BJ (cell line): ENCODE results near the gene LMX1B. TPM values are rescaled to one million over a fixed set of nuclear protein-coding genes. Genes with fewer than 3 reads are reported as not detected.
"Not testable (repeated sequence)": the region's sequence is repeated elsewhere in the genome, so short reads cannot be mapped to it uniquely, and the experiment has no call there.

Experiments used
- CTCF ChIA-PET: fragments of 350-600 bp; formaldehyde crosslinking; extraction: SDS; loops from one replicate; lab custom pipeline; 2021; ENCODE audit warnings: antibody characterized with exemption, inconsistent platforms; lab: Yijun Ruan, JAX
- POLR2A ChIA-PET: fragments of 300-600 bp; sonication (Branson Sonifier 250); formaldehyde crosslinking; extraction: SDS; loops from one replicate; lab custom pipeline; 2021; ENCODE audit warnings: antibody characterized with exemption; lab: Charles Lee
- DNase-seq: peaks from one replicate; pipeline ENCODE4 v3.0.0-alpha.2; 2011; ENCODE audit warnings: low read depth
- H3K27me3 ChIP-seq: 2 replicates; pipeline ENCODE4 v1.6.0; 2011; ENCODE audit warnings: low read length; ENCODE audit not compliant: control insufficient read depth, insufficient read depth
- H3K36me3 ChIP-seq: 2 replicates; pipeline ENCODE4 v1.5.1; 2011; ENCODE audit warnings: low read length; ENCODE audit not compliant: control insufficient read depth, insufficient read depth
- H3K4me3 ChIP-seq: 2 replicates; pipeline ENCODE4 v1.5.1; 2011; ENCODE audit warnings: low read depth, mild to moderate bottlenecking, control low read depth, low read length
- CTCF ChIP-seq: IDR thresholded peaks from 2 replicates; pipeline ENCODE4 v1.5.1; 2011; ENCODE audit warnings: low read depth, mild to moderate bottlenecking, control low read depth, inconsistent platforms, low read length, moderate library complexity; ENCODE audit not compliant: insufficient read depth
- polyA plus RNA-seq: library from polyadenylated mRNA; depleted of rRNA; stranded (reverse); fragments of >200 nt; gene quantifications from 2 replicates; pipeline ENCODE4 v1.2.3, GENCODE V29; 2011

LMX1B gene
- polyA plus RNA-seq, 1 experiment, result not detected

GRCh38 chr9:126722922-126723806 is 109.4 kb downstream of the LMX1B start:
- no peak for TF ChIP-seq CTCF
- POLR2A ChIA-PET, result no interaction called here
- CTCF ChIA-PET, result interaction anchor here (0.5 to 2.4 kb wide), 3 partner anchors 17 to 593 kb away, joined by 3 to 14 read pairs (median 3); no protein-coding TSS in a partner anchor
- DNase-seq, result no peak
- H3K4me3 ChIP-seq, result peak overlapping the region; percentile 53
- H3K27me3 ChIP-seq, result peaks cover 8% of the 10 kb centered on the region
- no peaks in the 10 kb centered on the region for H3K36me3 ChIP-seq

- H3K27me3 ChIP-seq, result peaks cover 8% of the 10 kb centered on the region
- CTCF ChIA-PET, result interaction anchor here (1.0 to 2.4 kb wide), 2 partner anchors 18 to 58 kb away, joined by 3 to 14 read pairs; no protein-coding TSS in a partner anchor
- TF ChIP-seq CTCF, result no peak
- POLR2A ChIA-PET, result no interaction called here
- no peak overlapping the region for H3K4me3 ChIP-seq
- H3K36me3 ChIP-seq, result no peaks in the 10 kb centered on the region
- DNase-seq, result no peak
Observed at GRCh38 chr9:126723807-126724172, 110.1 kb downstream of the LMX1B start.

- POLR2A ChIA-PET, result no interaction called here
- peaks cover 8% of the 10 kb centered on the region for H3K27me3 ChIP-seq
- DNase-seq, result no peak
- no peak for TF ChIP-seq CTCF
- CTCF ChIA-PET, result interaction anchor here (2.4 kb wide), 1 partner anchor 18 kb away, joined by 14 read pairs; no protein-coding TSS in a partner anchor
- no peak overlapping the region for H3K4me3 ChIP-seq
- H3K36me3 ChIP-seq, result no peaks in the 10 kb centered on the region
Observed at GRCh38 chr9:126724226-126724625, 110.5 kb downstream of the LMX1B start.

GRCh38 chr9:126725485-126725884 is 111.8 kb downstream of the LMX1B start:
- POLR2A ChIA-PET, H3K36me3 ChIP-seq, DNase-seq, H3K27me3 ChIP-seq, H3K4me3 ChIP-seq: not testable (repeated sequence)
- CTCF ChIA-PET, result interaction anchor here (2.4 kb wide), 1 partner anchor 20 kb away, joined by 14 read pairs; no protein-coding TSS in a partner anchor

- H3K36me3 ChIP-seq, DNase-seq, H3K27me3 ChIP-seq, POLR2A ChIA-PET, H3K4me3 ChIP-seq: not testable (repeated sequence)
- CTCF ChIA-PET, result interaction anchor here (1.0 kb wide), 1 partner anchor 16 kb away, joined by 4 read pairs; no protein-coding TSS in a partner anchor
Observed at GRCh38 chr9:126728210-126728609, 114.5 kb downstream of the LMX1B start.

- H3K36me3 ChIP-seq, H3K4me3 ChIP-seq, H3K27me3 ChIP-seq, DNase-seq, POLR2A ChIA-PET: not testable (repeated sequence)
- CTCF ChIA-PET, result interaction anchor here (1.2 to 1.4 kb wide), 2 partner anchors 24 to 26 kb away, joined by 3 to 4 read pairs; no protein-coding TSS in a partner anchor
Observed at GRCh38 chr9:126730592-126730991, 116.9 kb downstream of the LMX1B start.
